ENCODE data around the gene SPTLC3.

SPTLC3 gene

GRCh38 chr20:13034936-13035335, 26.2 kb downstream of the SPTLC3 start:
- DNase-seq: no peak

DNA sequence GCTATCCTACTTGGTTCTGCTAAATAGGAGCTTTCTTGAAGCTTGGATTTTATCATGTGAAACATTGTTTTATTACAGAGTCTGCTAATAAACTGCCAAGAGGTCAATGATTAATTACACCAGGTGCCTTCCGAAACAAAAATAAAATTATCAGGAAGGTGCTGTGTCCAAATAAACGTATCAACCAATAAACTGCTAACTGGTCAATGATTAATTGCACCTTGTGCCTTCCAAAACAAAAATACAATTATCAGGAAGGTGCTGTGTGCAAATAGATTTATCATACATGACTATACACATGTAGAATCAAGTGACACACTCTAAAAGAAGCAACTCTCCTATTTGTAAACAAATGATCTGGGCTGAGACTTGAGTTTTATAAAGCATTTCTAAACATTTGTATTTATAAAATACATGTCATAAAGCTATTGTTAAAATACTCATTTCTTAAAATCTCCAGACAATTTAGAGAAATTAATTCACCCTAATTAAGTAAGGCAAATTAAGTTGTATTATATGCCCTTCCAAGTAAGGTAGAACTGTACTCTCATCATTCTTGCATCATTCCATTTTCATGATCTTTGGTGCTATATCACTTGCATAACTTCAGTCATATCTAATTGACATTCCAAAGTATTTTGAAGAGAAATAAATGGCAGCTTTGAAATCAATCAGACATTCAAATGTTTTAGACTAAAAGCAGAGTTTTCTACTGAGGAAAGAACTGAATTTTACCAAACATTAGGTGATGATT, 26.8 kb downstream of the SPTLC3 start:
- DNase-seq: no peak

- DNase-seq: no peak
Observed at GRCh38 chr20:13037727-13038126, 29.0 kb downstream of the SPTLC3 start.

DNA sequence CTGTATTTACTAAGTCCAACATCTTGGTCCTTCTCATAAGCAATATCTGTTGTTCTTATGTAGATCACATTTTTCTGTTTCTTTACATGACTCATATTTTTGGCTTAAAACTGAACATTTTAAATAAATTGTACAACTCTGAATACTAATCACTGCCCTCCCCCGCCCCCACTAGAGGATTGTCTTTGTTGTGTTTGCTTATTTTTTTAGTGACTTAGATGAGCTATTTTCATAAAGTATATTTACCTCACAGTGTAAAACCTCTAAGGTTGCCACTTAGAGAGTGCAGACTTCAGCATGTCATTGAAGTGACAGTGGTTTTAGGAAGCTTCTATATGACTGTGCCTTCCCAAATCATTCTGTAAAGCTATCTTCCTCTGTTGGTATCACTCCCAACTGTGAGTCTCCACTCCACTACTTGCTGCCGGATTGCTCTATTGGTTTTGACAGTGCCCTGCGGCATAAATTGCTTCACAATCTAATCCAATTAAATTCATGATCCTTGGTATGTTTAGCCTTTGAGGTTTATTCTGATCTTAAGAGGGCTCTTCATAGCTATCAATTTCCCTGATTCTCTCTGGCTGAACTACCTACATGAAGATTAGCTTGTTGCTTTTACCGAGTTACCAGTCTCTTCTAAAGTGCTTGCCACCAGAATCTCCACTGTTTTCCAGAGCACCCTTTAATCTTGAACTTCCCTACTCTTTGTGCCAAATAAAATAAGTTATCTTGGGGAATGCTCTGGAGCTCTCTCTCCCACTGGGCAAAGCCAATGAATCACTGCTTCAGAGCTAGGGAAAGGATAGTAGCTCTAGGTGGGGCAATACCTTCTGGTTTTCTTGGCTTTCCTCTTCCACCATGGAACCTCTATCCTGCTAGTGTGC, 33.0 kb downstream of the SPTLC3 start:
- no peak for DNase-seq

DNA sequence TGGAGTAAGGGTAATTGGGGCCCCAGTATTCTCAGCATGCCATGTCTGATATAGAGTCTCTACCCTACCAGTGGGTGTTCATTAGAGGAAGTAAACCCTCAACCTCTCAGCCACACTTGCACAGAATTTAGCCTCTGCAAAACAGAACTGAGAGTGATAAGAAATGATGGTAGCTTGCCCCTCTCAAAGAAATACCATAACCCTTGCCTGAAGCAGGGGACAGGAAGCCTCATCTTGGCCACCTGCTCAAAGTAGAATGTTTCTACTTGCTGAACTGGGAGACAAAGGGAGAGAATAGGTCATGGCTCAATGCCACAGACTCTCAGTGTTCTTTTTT, 33.7 kb downstream of the SPTLC3 start:
- no peak for DNase-seq

DNA sequence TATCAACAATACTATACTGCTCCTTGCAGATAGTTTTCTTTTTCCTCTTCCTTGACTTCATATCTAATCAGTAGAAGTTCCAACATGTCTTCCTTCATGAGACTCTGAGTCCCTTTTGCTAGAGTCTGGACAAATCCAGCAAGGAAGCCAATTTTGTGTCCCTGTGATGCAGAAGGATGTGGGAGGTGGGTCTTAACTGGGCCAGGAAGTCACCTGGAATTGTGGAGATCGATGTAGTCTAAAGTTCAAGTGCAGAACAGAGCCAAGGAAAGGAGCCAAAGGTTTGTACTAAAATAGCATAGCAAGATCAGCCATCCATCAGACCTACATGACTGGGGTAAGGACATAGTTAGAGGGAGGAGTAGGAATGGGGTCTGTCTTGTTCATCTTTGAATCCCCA, 37.6 kb downstream of the SPTLC3 start:
- DNase-seq: no peak

DNA sequence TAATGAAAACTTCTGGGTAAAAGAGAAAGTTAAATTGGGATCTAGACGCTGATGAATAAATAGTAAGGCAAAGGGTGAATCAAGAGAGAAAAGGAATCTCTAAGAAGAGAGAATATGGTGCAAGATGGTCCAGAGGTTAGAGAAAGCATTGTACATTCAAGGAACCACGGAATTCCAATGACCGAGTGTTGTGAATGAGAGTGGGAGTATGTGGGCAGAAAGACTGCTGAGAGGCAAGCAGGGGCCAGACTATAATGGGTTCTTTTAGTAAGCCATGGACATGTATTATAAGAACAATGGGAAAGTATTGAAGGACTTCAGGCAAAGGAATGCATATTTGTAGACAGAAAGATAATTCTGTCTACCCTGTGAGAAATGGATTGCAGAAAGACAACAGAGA, 45.2 kb downstream of the SPTLC3 start:
- DNase-seq: no peak

DNA sequence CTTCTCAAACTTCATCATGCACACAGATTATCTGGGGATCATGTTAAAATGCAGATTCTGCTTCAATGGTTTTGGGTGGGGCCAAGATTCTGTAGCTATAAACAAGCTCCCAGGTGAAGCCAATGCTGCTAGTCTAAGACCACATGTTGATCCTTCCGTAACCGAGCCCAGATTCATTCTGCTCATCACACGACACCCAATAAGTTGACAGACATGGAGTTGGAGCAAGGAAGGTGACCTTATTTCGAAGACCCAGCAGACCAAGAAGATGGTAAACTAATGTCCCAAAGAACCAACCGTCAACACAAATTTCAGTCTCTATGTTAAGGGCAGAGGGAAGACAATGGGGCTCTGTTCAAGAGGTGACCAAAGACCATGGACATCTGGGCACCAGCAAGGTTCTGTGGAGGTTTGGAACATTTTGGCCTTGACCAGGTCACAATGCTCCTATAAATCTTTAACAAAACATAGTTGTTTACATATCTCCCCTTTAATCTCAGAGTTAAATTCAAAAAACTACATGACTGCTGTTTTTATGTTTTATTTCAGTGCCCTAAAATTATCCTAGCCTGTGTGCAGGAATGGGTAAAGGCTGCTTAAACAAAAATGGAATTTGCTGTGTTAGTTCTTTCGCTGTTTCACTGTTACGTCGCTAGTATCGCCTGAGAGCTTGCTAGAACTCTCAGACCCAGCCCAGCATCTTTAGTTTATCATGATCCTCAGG, 50.1 kb downstream of the SPTLC3 start:
- no peak for DNase-seq

DNA sequence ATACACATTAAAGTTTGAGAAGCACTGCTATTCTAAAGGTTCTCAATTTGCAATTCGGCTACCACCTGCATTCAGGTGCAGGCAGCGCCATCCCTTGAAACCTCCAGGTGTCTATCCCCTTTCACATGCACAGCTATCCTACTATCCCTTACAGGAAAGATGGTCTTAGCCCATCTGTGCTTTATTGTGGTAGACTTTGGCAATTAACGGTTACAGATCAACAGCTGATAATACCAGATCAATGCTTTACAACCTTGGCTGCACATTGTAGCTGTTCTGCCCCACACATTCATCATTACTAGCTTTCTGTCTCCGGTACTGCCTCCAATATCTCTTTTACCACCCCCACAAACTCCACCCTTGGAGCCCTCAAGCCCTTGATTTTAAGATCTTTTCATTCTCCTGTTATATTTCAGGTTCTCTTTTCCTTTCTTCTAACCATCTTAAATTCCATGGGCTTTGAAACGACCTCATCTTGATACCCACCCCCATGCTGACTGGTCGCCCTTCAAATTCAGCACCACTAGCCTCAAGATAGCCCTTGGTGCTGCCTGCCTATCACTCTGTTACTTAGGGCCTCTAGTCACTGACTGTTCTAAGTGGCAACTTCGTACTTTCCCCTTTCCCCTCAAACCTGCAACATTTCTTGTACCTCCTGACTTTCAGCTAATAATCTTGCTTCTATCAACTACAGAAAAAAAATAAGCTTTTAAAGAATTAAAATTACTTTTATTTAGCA, 50.8 kb downstream of the SPTLC3 start:
- no peak for DNase-seq

DNA sequence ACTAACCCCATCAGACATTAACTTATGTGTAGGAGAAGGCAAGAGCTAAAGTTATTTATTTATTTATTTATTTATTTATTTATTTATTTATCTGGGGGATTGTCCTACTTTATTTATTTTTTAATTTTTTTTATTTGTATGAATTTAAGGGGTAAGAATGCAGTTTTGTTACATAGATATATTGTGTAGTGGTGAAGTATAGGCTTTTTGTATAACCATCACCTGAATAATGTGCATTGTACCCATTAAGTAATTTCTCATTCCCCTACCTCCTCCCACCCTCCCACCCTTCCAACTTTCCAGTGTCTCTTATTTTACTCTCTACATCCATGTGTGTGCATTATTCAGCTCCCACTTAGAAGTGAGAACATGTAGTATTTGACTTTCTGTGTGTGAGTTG, 51.6 kb downstream of the SPTLC3 start:
- no peak for DNase-seq

DNA sequence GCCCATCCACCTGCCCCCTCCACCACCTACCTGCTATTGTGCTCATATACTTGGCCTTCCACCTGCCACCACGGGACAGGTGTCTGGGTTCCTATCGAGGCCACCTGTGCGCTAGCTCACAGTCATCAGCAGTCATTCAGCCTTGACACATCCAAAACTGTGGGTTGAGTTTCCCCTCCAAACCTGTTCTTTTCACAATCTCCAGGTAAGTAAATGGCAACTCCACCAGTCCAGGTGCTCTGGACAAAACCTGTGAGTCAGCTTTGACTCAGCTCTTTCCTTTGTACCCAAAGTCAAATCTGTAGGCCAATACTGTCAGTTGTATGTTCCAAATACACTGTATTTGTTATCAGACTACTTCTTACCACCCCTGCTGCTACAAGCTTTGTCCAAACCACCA, 52.6 kb downstream of the SPTLC3 start:
- DNase-seq: no peak

GRCh38 chr20:13062789-13063188, 54.0 kb downstream of the SPTLC3 start:
- no peak for DNase-seq

GRCh38 chr20:13068336-13068735, 59.6 kb downstream of the SPTLC3 start:
- DNase-seq: no peak

DNA sequence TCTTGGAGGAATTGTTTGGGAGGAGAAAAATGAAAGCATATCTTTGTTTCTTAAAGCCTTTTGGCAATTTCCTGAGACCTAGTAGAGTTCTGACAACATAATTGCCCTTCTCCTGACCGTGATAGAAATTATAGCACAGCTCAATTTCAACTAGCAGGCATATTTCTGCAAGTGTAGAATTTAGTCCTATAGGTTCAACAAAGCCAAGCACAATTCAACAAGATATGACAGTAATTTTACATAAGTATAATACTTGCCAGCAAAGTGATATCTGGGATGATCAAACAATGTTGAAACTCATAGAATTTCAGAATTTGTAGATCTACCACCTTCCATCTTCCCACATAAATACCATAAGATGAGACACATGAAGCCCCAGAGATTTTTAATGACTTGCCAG, 73.1 kb downstream of the SPTLC3 start:
- no peak for DNase-seq

DNA sequence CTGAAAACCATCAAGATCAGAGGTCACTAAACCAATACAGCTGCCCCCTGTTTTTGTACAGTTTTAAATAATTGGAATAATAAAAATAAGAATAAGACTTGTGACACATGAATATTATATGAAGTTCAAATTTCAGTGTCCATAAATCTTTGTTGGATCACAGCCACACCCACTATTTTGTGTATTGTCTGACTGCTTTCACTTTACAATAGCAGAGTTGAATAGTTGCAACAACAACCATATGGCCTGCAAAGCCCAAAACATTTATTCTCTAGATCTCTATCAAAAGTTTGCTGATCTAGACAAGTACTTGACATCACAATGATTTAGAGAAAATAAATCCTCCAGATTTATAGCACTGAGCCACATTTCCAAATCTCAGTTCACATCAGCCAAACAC, 73.6 kb downstream of the SPTLC3 start:
- no peak for DNase-seq

GRCh38 chr20:13085275-13085674, 76.5 kb downstream of the SPTLC3 start:
- DNase-seq: no peak

DNA sequence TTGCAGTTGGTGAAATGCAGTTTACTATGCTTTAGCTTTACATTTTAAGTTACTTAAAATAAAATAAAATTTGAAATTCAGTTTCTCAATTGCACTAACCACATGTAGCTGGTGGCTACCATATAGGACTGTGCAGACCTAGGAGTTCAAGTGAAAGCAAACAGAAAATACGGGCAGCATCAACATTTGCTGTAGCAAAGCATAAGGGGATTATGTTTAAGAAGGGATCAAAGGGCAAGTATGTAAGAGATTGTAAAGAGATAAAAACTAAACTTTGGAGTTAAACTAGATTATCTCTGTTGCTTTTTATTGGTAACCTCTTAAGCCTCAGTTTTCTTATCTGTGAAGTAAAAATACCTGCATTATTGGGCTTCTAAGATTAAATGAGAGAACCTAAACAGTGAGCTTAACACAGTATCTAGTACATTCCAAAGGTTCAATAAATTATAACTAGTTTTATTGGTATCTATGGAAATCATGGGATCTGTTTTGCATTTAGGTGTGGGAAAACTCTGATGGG, 81.2 kb downstream of the SPTLC3 start:
- no peak for DNase-seq

- DNase-seq: no peak
Observed at GRCh38 chr20:13092111-13092510, 83.3 kb downstream of the SPTLC3 start.

- DNase-seq: no peak
Observed at GRCh38 chr20:13094976-13095375, 86.2 kb downstream of the SPTLC3 start.

GRCh38 chr20:13098720-13099355, 90.1 kb downstream of the SPTLC3 start:
- DNase-seq: no peak

- no peak for DNase-seq
Observed at GRCh38 chr20:13099676-13100075, 90.9 kb downstream of the SPTLC3 start.

DNA sequence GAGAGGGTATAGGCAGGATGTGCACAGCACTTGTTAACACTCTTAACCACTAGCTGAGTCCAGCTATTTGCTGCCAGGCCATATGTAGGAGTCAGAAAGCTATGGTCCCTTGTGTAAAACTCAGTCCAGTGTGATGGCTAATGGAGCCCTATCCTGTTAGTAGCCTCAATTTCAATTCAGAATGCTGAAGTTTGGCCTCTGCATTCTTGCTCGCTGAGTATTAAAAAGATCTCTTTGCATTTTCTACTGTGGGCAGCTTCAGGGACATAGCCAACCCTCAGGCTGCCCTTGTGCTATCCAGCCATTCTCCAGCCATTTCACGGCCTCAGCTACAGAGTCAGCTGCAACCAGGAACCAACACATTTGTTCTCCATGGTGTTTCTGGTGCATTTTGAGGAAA, 92.5 kb downstream of the SPTLC3 start:
- no peak for DNase-seq
